Esophagus squamous epithelium (tissue), 5 donors: Measurements from ENCODE around the gene PIGZ. TPM values are rescaled to one million over a fixed set of nuclear protein-coding genes. Genes with fewer than 3 reads are reported as not detected.

ENCODE experiments used
- DNase-seq: peaks from one replicate; lab custom pipeline; 2025; lab: John Stamatoyannopoulos, UW
- H3K27ac ChIP-seq, 4 donors: fragments of 200-600 bp; sonication (generic); one replicate each; pipeline ENCODE4 v1.5.1; 2016 to 2019; ENCODE audit warnings: mild to moderate bottlenecking in 1 of 4
- H3K27me3 ChIP-seq, 4 donors: fragments of 200-600 bp; sonication (generic); 1 replicate in 3 of 4; 2 replicates in 1 of 4; pipeline versions ENCODE4 v1.5.1 to v1.6.0; 2017 to 2021; ENCODE audit warnings: antibody characterized with exemption in 1 of 4
- H3K36me3 ChIP-seq, 3 donors: fragments of 200-600 bp; sonication (generic); one replicate each; pipeline ENCODE4 v1.5.1; 2016 to 2019
- H3K4me1 ChIP-seq, 3 donors: fragments of 200-600 bp; sonication (generic); one replicate each; pipeline ENCODE4 v1.5.1; 2017 to 2019
- H3K4me3 ChIP-seq, 4 donors: fragments of 200-600 bp; sonication (generic); 1 replicate in 3 of 4; 2 replicates in 1 of 4; pipeline ENCODE4 v1.5.1; 2016 to 2019; ENCODE audit warnings: mild to moderate bottlenecking in 2 of 4, moderate library complexity in 1 of 4
- H3K9me3 ChIP-seq, 3 donors: fragments of 200-600 bp; sonication (generic); one replicate each; pipeline ENCODE4 v1.5.1; 2016 to 2019
- CTCF ChIP-seq, 6 experiments: fragments of 450-650 bp in 4 of 6; fragments of 200-600 bp in 2 of 6; sonication (generic) in 2 of 6; IDR thresholded peaks; one replicate each; pipeline ENCODE4 v1.5.1; 2016 to 2019; ENCODE audit warnings: antibody characterized with exemption in 6 of 6, mild to moderate bottlenecking in 4 of 6, moderate library complexity in 4 of 6
- POLR2A ChIP-seq, 4 donors: fragments of 450-650 bp; IDR thresholded peaks; one replicate each; pipeline ENCODE4 v1.6.1; 2017; ENCODE audit warnings: antibody characterized with exemption in 4 of 4, mild to moderate bottlenecking in 4 of 4, moderate library complexity in 3 of 4
- WGBS, 2 donors: methylation state at CpG; one replicate each; pipeline ENCODE4 v1.1.5; 2018; 5-methylcytosine and 5-hydroxymethylcytosine counted together
- intact Hi-C: fragments of 100-400 bp; cut with DNase I; formaldehyde crosslinking; loops from one replicate; pipeline ENCODE4 v1.15.0; 2022
- total RNA-seq, 4 donors: library from RNA; depleted of rRNA; stranded (reverse); fragments of >200 nt; gene quantifications; one replicate each; pipeline ENCODE4 v1.1.0, GENCODE V29; 2016
- donor health status: DM: yes; HTN: yes; CAD: no.

The PIGZ gene
- total RNA-seq, 4 donors from 2014 or later = 3.4 to 8.8 (median 5.4) TPM

GRCh38 chr3:196987022-196987421 lies 18.4 kb upstream of the PIGZ start:
- no peaks in the 10 kb centered on the region for H3K36me3 ChIP-seq
- intact Hi-C loops = no loop called here
- no peak for DNase-seq
- no peak overlapping the region for H3K27ac ChIP-seq
- TF ChIP-seq POLR2A (IDR thresholded peaks at IDR 0.05) = no peak
- no peak for TF ChIP-seq CTCF (IDR thresholded peaks at IDR 0.05)
- H3K4me3 ChIP-seq = no peak overlapping the region
- peaks cover 0 to 3% (median 0%) of the 10 kb centered on the region in 3 donors for H3K9me3 ChIP-seq
- 40 to 90% methylated on average over 1 to 3 of the region's 10 CpGs for WGBS, 2 donors
- no peaks in the 10 kb centered on the region for H3K4me1 ChIP-seq
- peaks cover 0 to 15% (median 0%) of the 10 kb centered on the region in 4 donors for H3K27me3 ChIP-seq

GRCh38 chr3:196985954-196986885 lies 17.6 kb upstream of the PIGZ start:
- Histone ChIP-seq H3K4me1 (no peaks in the 10 kb centered on the region), H3K27ac (no peak overlapping the region), H3K27me3 (peaks cover 0 to 15% (median 0%) of the 10 kb centered on the region in 4 donors), H3K4me3 (no peak overlapping the region), H3K36me3 (no peaks in the 10 kb centered on the region), H3K9me3 (peaks cover 0 to 3% (median 0%) of the 10 kb centered on the region in 3 donors)
- TF ChIP-seq POLR2A (IDR thresholded peaks at IDR 0.05) = no peak
- no peak for TF ChIP-seq CTCF (IDR thresholded peaks at IDR 0.05)
- WGBS, 2 donors = 89 to 90% methylated on average over 6 to 7 of the region's 9 CpGs
- no peak for DNase-seq
- intact Hi-C loops = no loop called here

GRCh38 chr3:196985298-196985697 lies 16.7 kb upstream of the PIGZ start:
- Histone ChIP-seq H3K4me1 (no peaks in the 10 kb centered on the region), H3K36me3 (no peaks in the 10 kb centered on the region), H3K27ac (no peak overlapping the region), H3K9me3 (peaks cover 0 to 3% (median 0%) of the 10 kb centered on the region in 3 donors), H3K4me3 (no peak overlapping the region), H3K27me3 (peaks cover 0 to 15% (median 0%) of the 10 kb centered on the region in 4 donors)
- no peak for DNase-seq
- intact Hi-C loops = no loop called here
- TF ChIP-seq POLR2A (IDR thresholded peaks at IDR 0.05) = no peak
- TF ChIP-seq CTCF (IDR thresholded peaks at IDR 0.05) = no peak
- 83 to 84% methylated on average over 4 to 5 of the region's 6 CpGs for WGBS, 2 donors

GRCh38 chr3:196983186-196983585 lies 14.6 kb upstream of the PIGZ start:
- peaks cover 0 to 5% (median 5%) of the 10 kb centered on the region in 3 donors for H3K4me1 ChIP-seq
- WGBS, 2 donors = 70 to 75% methylated on average over 1 of the region's 1 CpG
- TF ChIP-seq POLR2A (IDR thresholded peaks at IDR 0.05) (no peak), CTCF (IDR thresholded peaks at IDR 0.05) (no peak)
- no peak overlapping the region for H3K4me3 ChIP-seq
- no peaks in the 10 kb centered on the region for H3K36me3 ChIP-seq
- intact Hi-C loops = no loop called here
- peaks cover 0 to 3% (median 0%) of the 10 kb centered on the region in 3 donors for H3K9me3 ChIP-seq
- no peak for DNase-seq
- H3K27ac ChIP-seq = no peak overlapping the region
- H3K27me3 ChIP-seq = peaks cover 0 to 12% (median 0%) of the 10 kb centered on the region in 4 donors

- 80 to 90% methylated on average over 13 of the region's 13 CpGs for WGBS, 2 donors
- intact Hi-C loops = no loop called here
- DNase-seq = no peak
- TF ChIP-seq POLR2A (IDR thresholded peaks at IDR 0.05) (no peak), CTCF (IDR thresholded peaks at IDR 0.05) (no peak)
- peaks cover 0 to 3% (median 0%) of the 10 kb centered on the region in 3 donors for H3K9me3 ChIP-seq
- no peak overlapping the region for H3K27ac ChIP-seq
- H3K27me3 ChIP-seq = peaks cover 0 to 12% (median 0%) of the 10 kb centered on the region in 4 donors
- H3K4me1 ChIP-seq = peaks cover 0 to 5% (median 5%) of the 10 kb centered on the region in 3 donors
- no peaks in the 10 kb centered on the region for H3K36me3 ChIP-seq
- H3K4me3 ChIP-seq = no peak overlapping the region
Observed at GRCh38 chr3:196981657-196982056, 13.0 kb upstream of the PIGZ start.
